ENCODE data around the gene DDX46. TPM values are rescaled to one million over a fixed set of nuclear protein-coding genes. Genes with fewer than 3 reads are reported as not detected.
A peak's percentile ranks its signal among the peaks of the same experiment; 100 is the strongest.

The DDX46 gene
- polyA plus RNA-seq, 2 of the 4 experiments (the other 2 are of a cell fraction) = 104 TPM

DNA sequence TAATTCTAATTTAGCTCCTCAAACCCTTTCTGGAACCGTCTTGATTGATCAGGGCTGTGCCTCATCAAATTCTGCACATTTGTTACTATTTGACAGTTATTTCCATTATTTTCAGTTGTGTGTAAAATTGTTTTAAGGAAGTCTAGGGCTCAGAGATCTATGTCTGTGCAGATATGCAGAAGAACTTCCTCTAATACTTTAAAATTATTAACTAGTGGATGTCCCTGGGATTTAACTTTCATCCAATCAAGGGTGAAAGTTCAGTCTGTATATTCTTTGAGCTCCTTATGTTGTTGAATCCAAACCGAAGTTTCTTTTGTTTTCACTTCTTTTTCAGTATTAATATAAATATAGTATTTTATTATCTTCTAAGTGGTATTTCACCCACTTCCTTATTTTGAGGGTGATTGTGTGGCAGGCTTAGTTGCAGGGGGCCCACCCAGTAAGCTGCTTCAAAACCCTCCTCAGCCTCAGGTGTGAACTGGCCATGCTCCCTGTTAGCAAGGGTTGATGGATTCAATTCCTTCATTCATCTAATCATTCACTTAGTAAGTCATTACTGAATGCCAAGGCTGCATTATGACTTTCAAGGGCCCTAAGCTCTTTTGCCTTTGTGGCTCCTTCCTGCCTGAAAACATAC lies 22.3 kb upstream of the DDX46 start:
- H3K4me2 ChIP-seq = no peak overlapping the region
- H3K4me1 ChIP-seq = peaks cover 13% of the 10 kb centered on the region; the same call in 2 of the 3 replicates
- ChIA-PET POLR2A (no interaction called here), CTCF (interaction anchor here (0.5 to 2.8 kb wide), 4 partner anchors 8 to 168 kb away, joined by 3 to 11 read pairs (median 4); partner anchors contain the start of genes DDX46 and PCBD2)
- no peak overlapping the region for H3K27ac ChIP-seq
- no peak overlapping the region for H3K4me3 ChIP-seq
- 68% methylated on average over 2 of the region's 2 CpGs for WGBS (ENCODE audit: missing lambda C conversion rate)
- TF ChIP-seq NFE2L2 (conservative IDR thresholded peaks at IDR 0.05; ENCODE audit: low read length) (no peak), GATA3 (IDR thresholded peaks at IDR 0.05; ENCODE audit: borderline replicate concordance) (no peak), POLR2A (IDR thresholded peaks at IDR 0.05; ENCODE audit: low read length) (no peak), RFX5 (IDR thresholded peaks at IDR 0.05) (no peak), ESRRA (IDR thresholded peaks at IDR 0.05; ENCODE audit: borderline replicate concordance, low read length) (no peak), PHF8 (IDR thresholded peaks at IDR 0.05; ENCODE audit: borderline replicate concordance, low read depth) (no peak), EP300 (IDR thresholded peaks at IDR 0.05) (no peak), FOSL2 (IDR thresholded peaks at IDR 0.05) (no peak), FOSL2 (CRISPR knock-in tag; IDR thresholded peaks at IDR 0.05) (no peak), SMC3 (IDR thresholded peaks at IDR 0.05) (no peak), ZC3H11A (IDR thresholded peaks at IDR 0.05) (no peak), ZFP36 (IDR thresholded peaks at IDR 0.05; ENCODE audit: borderline replicate concordance, partially characterized antibody) (no peak), RARB (CRISPR knock-in tag; IDR thresholded peaks at IDR 0.05) (no peak)
- TF ChIP-seq, protein P1, sequence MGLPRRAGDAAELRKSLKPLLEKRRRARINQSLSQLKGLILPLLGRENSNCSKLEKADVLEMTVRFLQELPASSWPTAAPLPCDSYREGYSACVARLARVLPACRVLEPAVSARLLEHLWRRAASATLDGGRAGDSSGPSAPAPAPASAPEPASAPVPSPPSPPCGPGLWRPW (IDR thresholded peaks at IDR 0.05) = no peak
- TF ChIP-seq, protein P2, sequence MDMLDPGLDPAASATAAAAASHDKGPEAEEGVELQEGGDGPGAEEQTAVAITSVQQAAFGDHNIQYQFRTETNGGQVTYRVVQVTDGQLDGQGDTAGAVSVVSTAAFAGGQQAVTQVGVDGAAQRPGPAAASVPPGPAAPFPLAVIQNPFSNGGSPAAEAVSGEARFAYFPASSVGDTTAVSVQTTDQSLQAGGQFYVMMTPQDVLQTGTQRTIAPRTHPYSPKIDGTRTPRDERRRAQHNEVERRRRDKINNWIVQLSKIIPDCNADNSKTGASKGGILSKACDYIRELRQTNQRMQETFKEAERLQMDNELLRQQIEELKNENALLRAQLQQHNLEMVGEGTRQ (IDR thresholded peaks at IDR 0.05) = no peak
- TF ChIP-seq, protein P3, sequence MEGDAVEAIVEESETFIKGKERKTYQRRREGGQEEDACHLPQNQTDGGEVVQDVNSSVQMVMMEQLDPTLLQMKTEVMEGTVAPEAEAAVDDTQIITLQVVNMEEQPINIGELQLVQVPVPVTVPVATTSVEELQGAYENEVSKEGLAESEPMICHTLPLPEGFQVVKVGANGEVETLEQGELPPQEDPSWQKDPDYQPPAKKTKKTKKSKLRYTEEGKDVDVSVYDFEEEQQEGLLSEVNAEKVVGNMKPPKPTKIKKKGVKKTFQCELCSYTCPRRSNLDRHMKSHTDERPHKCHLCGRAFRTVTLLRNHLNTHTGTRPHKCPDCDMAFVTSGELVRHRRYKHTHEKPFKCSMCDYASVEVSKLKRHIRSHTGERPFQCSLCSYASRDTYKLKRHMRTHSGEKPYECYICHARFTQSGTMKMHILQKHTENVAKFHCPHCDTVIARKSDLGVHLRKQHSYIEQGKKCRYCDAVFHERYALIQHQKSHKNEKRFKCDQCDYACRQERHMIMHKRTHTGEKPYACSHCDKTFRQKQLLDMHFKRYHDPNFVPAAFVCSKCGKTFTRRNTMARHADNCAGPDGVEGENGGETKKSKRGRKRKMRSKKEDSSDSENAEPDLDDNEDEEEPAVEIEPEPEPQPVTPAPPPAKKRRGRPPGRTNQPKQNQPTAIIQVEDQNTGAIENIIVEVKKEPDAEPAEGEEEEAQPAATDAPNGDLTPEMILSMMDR (IDR thresholded peaks at IDR 0.05) = no peak
- no peaks in the 10 kb centered on the region for H3K9me3 ChIP-seq
- ATAC-seq (no peak), FAIRE-seq (no peak), DNase-seq (ENCODE audit: low read depth in 1 of 2, low spot score in 1 of 2) (no peak)

DNA sequence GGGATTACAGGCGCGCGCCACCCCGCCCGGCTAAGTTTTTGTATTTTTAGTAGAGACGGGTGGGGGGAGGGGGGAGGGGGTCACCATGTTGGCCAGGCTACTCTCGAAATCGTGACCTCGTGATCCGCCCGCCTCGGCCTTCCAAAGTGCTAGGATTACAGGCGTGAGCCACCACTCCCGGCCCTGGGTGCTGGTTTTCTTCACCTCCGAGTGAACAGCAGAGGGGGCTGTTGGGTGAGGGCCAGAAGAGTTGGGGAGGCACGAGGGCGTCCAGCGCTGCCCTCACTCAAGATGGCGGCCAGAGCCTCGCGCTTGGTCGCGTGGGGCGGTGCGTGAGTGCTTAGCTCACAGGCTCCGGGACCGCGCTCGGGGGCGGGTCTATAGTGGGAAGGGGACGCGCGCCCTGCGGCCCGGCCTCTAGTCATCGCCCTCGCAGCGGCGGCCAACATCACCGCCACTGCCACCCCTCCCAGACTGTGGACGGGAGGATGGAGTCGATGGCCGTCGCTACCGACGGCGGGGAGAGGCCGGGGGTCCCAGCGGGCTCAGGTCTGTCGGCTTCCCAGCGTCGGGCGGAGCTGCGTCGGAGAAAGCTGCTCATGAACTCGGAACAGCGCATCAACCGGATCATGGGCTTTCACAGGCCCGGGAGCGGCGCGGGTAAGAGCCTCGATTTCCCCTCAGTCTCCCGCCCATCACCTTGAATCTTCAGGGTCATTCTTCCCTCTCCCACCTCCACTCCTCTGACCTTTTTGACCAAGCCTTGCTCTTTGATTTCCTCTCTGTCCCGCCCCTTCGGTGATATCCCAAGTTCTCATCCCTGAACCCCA lies 20.2 kb upstream of the DDX46 start, which contains the start of gene CAMLG:
Gene CAMLG, plus strand, starts transcription at position 416 of the 830 bp plus-strand sequence. Its CDS starts 73 bp downstream, at position 489.
- H3K27ac ChIP-seq = peak within 1 kb of the TSS; percentile 85 to 88
- H3K4me3 ChIP-seq = peak within 1 kb of the TSS; percentile 85
- FAIRE-seq = no peak
- DNase-seq (ENCODE audit: low read depth in 1 of 2, low spot score in 1 of 2) = peak; percentile 84 to 99
- ChIA-PET CTCF (interaction anchor here (0.6 to 4.8 kb wide), 25 partner anchors 9 to 595 kb away, joined by 3 to 51 read pairs (median 3); partner anchors contain the start of genes C5orf24, DDX46 and PCBD2), POLR2A (interaction anchor here (0.6 to 1.5 kb wide), 7 partner anchors 20 to 367 kb away, joined by 3 to 11 read pairs (median 4); partner anchors contain the start of genes DDX46 and PCBD2)
- under 1% methylated on average over 42 of the region's 66 CpGs for WGBS (ENCODE audit: missing lambda C conversion rate)
- H3K4me1 ChIP-seq = peaks cover 13% of the 10 kb centered on the region; the same call in 2 of the 3 replicates
- peak; percentile 93 to 96 for ATAC-seq
- peak within 1 kb of the TSS; percentile 86 for H3K4me2 ChIP-seq
- H3K9me3 ChIP-seq = no peaks in the 10 kb centered on the region
- no peak for TF ChIP-seq BHLHE40 (IDR thresholded peaks at IDR 0.05; ENCODE audit: low read depth, low read length)
- TF ChIP-seq, protein P4, sequence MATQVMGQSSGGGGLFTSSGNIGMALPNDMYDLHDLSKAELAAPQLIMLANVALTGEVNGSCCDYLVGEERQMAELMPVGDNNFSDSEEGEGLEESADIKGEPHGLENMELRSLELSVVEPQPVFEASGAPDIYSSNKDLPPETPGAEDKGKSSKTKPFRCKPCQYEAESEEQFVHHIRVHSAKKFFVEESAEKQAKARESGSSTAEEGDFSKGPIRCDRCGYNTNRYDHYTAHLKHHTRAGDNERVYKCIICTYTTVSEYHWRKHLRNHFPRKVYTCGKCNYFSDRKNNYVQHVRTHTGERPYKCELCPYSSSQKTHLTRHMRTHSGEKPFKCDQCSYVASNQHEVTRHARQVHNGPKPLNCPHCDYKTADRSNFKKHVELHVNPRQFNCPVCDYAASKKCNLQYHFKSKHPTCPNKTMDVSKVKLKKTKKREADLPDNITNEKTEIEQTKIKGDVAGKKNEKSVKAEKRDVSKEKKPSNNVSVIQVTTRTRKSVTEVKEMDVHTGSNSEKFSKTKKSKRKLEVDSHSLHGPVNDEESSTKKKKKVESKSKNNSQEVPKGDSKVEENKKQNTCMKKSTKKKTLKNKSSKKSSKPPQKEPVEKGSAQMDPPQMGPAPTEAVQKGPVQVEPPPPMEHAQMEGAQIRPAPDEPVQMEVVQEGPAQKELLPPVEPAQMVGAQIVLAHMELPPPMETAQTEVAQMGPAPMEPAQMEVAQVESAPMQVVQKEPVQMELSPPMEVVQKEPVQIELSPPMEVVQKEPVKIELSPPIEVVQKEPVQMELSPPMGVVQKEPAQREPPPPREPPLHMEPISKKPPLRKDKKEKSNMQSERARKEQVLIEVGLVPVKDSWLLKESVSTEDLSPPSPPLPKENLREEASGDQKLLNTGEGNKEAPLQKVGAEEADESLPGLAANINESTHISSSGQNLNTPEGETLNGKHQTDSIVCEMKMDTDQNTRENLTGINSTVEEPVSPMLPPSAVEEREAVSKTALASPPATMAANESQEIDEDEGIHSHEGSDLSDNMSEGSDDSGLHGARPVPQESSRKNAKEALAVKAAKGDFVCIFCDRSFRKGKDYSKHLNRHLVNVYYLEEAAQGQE (IDR thresholded peaks at IDR 0.05) = 0 out of 2 replicates have a peak, but pooled peaks have one; percentile 28
- TF ChIP-seq EP300 (IDR thresholded peaks at IDR 0.05) = no peak
- TF ChIP-seq, protein P5, sequence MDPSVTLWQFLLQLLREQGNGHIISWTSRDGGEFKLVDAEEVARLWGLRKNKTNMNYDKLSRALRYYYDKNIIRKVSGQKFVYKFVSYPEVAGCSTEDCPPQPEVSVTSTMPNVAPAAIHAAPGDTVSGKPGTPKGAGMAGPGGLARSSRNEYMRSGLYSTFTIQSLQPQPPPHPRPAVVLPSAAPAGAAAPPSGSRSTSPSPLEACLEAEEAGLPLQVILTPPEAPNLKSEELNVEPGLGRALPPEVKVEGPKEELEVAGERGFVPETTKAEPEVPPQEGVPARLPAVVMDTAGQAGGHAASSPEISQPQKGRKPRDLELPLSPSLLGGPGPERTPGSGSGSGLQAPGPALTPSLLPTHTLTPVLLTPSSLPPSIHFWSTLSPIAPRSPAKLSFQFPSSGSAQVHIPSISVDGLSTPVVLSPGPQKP (IDR thresholded peaks at IDR 0.05; ENCODE audit: low read depth, low read length) = no peak
- no peak for TF ChIP-seq NR3C1 (IDR thresholded peaks at IDR 0.05)
- TF ChIP-seq, protein P3 (IDR thresholded peaks at IDR 0.05) = peak; percentile 65
- TF ChIP-seq NFE2L2 (conservative IDR thresholded peaks at IDR 0.05; ENCODE audit: low read length) = no peak
- no peak for TF ChIP-seq ESRRA (IDR thresholded peaks at IDR 0.05; ENCODE audit: borderline replicate concordance, low read length)
- peak; percentile 68; the same call in 2 of the 3 replicates for TF ChIP-seq SMC3 (IDR thresholded peaks at IDR 0.05)
- no peak for TF ChIP-seq HOXB13 (CRISPR knock-in tag; IDR thresholded peaks at IDR 0.05; ENCODE audit: low read depth)
- 0 out of 2 replicates have a peak, but pooled peaks have one; percentile 13 for TF ChIP-seq KDM5A (IDR thresholded peaks at IDR 0.05)
- peak; percentile 57 to 63 for TF ChIP-seq RAD21 (conservative IDR thresholded peaks at IDR 0.05 in 1 of 2, IDR thresholded peaks at IDR 0.05 in 1 of 2)
- TF ChIP-seq PHF8 (IDR thresholded peaks at IDR 0.05; ENCODE audit: borderline replicate concordance, low read depth) = peak; percentile 92
